Ovary (tissue), 3 donors: ENCODE data around the gene EGR4.

Experiments used
- CTCF ChIP-seq, 3 donors: fragments of 450-650 bp in 2 of 3; fragments of 200-600 bp in 1 of 3; IDR thresholded peaks; one replicate each; pipeline versions ENCODE4 v1.5.1 to v1.8.0; 2016 to 2022; ENCODE audit warnings: antibody characterized with exemption in 3 of 3, mild to moderate bottlenecking in 1 of 3
- POLR2A ChIP-seq: fragments of 450-650 bp; IDR thresholded peaks from one replicate; pipeline ENCODE4 v1.6.1; 2017; ENCODE audit warnings: antibody characterized with exemption, mild to moderate bottlenecking, moderate library complexity
- donor health status: DM: no; HTN: no; CAD: no.

DNA sequence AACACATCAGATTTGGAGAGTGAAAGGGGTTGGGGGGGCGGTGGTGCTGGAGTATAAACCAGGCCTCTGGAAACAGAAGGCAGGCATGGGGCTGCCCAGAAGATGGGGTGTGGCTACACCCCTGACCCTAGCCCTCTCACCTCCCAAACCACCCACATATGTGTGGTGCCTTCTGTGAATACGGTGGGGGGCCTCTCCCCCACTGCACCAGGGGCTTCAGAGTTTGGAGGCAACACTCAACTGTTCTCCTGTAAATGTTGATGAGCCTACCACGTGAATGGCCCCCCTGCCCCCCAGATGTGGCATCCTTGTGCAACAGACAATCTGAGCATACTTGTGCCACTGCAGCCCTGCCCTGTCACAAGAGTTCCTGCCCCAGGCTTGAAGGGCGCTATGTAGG is 28.6 kb downstream of the EGR4 start:
- TF ChIP-seq CTCF (IDR thresholded peaks at IDR 0.05) (no peak), POLR2A (no peak)
